Lower leg skin (tissue), 3 donors: ENCODE data around the gene HARS1.

Experiments
- POLR2A ChIP-seq, 2 donors: fragments of 450-650 bp; IDR thresholded peaks; one replicate each; pipeline ENCODE4 v1.6.1; 2016 to 2017; ENCODE audit warnings: antibody characterized with exemption in 2 of 2, mild to moderate bottlenecking in 1 of 2, moderate library complexity in 1 of 2
- TF ChIP-seq, protein P1 (sequence below), 3 donors: fragments of 450-650 bp; IDR thresholded peaks; one replicate each; pipeline ENCODE4 v1.5.1; 2016; ENCODE audit warnings: antibody characterized with exemption in 3 of 3, mild to moderate bottlenecking in 3 of 3, moderate library complexity in 2 of 3

GRCh38 chr5:140637371-140638100, 53.6 kb downstream of the HARS1 start:
- TF ChIP-seq, protein P1, sequence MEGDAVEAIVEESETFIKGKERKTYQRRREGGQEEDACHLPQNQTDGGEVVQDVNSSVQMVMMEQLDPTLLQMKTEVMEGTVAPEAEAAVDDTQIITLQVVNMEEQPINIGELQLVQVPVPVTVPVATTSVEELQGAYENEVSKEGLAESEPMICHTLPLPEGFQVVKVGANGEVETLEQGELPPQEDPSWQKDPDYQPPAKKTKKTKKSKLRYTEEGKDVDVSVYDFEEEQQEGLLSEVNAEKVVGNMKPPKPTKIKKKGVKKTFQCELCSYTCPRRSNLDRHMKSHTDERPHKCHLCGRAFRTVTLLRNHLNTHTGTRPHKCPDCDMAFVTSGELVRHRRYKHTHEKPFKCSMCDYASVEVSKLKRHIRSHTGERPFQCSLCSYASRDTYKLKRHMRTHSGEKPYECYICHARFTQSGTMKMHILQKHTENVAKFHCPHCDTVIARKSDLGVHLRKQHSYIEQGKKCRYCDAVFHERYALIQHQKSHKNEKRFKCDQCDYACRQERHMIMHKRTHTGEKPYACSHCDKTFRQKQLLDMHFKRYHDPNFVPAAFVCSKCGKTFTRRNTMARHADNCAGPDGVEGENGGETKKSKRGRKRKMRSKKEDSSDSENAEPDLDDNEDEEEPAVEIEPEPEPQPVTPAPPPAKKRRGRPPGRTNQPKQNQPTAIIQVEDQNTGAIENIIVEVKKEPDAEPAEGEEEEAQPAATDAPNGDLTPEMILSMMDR (IDR thresholded peaks at IDR 0.05), result no peak
- no peak for TF ChIP-seq POLR2A (IDR thresholded peaks at IDR 0.05)
